Stimulated activated CD8-positive, alpha-beta memory T cell treated with anti-CD3 and anti-CD28 coated beads, Interleukin-7, amount 100 ng/mL, for 4 hours (primary cell): ENCODE results near the gene NFX1.

Experiments used
- DNase-seq, 2 donors: peaks; one replicate each; pipeline ENCODE4 v3.0.0-alpha.2; 2020; ENCODE audit warnings: low read depth in 2 of 2

Gene NFX1

DNA sequence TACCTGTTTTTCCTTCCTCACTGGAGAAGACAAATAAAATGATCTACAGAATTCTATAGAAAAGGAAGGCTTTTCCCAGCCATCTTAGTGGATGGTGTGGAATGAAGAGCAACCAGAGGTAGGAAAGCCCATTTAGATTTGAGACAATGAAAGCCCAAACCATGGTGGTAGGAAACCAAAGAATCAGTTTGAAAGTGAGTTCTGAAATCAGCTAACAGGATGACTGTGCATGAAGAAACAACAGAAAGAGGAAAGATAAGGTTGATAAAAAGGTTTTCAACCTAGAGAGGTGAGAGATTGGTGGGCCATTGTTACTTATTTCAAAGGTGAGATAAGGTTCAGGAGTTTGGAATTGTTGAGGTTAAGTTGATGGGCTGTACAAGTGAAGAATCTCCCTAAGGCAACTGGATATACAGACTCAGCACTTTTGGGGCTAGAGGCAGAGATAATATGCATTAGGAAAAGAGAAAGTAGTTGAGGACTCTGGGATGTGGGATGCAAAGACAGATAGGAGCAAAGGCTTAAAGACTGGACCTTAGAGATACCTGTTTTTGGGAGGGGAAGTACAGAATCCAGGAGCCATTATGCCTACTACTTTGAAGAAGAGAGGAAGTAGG, 23.1 kb upstream of the NFX1 start:
- no peak for DNase-seq

- DNase-seq, result no peak
Observed at GRCh38 chr9:33270146-33270545, 20.2 kb upstream of the NFX1 start.

- no peak for DNase-seq
Observed at GRCh38 chr9:33272061-33272460, 18.3 kb upstream of the NFX1 start.

GRCh38 chr9:33273266-33273971, 16.9 kb upstream of the NFX1 start:
- DNase-seq, result no peak

DNA sequence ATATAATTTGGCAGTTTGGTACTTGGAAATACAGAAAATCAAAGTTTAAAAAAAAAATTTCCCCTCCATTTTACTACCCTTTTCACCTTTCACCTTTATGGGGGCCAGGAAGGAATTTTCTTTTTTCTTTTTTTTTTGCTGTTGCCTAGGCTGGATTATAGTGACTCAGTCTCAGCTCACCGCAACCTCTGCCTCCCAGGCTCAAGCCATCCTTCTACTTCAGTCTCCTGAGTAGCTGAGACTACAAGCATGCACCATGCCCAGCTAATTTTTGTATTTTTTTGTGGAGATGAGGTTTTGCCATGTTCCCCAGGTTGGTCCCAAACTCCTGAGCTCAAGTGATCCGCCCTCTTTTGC, 16.4 kb upstream of the NFX1 start:
- no peak for DNase-seq

DNA sequence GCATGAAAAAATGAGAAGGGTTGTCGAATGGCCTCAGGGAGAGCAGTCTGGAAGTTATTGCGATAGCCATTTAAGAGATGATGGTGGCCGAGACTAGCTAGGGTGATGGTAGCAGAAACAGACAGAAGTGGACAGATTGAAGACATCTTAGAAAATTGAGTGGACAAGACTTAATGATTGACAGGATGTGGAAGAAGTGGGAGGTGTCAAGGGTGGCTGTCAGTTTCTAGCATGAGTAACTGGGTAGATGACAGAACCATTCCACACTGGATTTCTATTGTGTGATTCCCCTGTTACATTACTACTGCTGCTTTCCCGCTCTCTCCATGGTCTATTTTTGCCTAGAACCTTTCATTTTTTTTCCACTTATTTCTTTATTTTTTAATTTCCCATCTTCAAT, 12.8 kb upstream of the NFX1 start:
- no peak for DNase-seq

DNA sequence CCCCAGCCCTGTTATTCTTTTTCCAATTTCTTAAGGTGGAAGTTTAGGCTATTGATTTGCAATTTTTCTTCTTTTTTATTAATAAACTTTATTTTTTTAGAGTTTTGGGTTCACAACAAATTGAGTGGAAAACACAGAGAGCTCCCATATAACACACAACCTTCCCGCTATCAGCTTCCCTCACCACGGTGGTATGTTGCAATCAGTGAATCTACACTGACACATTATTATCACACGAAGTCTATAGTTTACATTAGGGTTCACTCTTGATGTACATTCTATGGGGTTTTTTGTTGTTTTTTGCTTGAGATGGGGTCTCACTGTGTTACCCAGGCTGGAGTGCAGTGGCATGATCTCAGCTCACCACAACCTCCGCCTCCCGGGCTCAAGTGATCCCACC, 4.8 kb upstream of the NFX1 start:
- no peak for DNase-seq

DNA sequence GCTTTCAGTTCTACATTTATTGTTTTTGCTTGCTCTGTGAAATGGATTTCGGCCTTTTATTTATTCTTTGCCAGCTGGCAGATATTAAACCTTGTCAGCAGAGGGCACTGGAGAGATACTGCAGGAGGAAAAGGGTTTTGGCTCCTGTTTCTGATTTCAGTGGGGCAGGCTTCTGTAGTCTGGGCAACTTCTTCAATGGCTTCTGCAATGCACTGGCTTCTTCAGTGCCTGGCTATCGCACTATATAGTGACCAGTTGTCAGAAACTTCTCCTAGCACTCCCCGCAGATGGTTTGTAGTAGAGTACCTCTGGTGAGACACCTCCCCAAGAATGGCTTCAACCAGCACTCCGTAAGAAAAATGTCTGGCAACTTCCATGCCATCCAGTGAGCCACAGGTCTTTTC, 3.2 kb upstream of the NFX1 start:
- DNase-seq, result no peak

- DNase-seq, result no peak
Observed at GRCh38 chr9:33288235-33288634, 2.1 kb upstream of the NFX1 start.

DNA sequence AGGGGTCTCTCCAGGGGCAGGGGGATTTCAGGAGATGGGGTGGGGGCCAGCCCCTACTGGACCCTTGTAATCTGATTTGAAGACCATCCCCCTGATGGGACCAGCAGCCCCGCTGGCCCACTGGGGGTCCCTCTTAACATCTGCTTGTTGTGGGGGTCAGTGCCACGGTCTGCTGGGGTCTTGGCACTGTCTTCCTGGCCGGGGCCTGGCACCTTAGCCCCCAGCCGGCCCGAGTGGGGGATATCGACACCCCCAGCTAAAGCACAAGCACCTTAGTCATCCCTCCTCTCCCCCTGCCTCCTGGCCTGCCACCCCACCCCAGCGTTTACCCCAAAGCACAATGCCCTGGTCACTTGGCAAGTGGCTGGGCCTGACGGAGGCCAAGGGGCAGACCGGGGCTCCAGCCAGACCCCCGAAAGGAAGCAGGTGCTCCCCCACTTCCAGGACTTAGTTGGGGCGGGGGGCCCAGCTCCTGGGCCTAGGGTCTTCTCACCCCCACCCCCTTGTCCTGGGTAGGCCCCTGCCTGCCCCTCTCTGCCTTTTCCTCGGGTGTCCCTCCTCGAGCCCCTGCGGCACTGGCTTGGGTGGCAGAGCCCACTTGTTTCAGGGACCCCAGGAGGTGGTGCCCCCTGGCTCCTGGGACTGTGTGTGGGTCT, 1.4 kb upstream of the NFX1 start:
- DNase-seq, result no peak

- DNase-seq, result no peak
Observed at GRCh38 chr9:33289496-33289895, 820 bp upstream of the NFX1 start.

DNA sequence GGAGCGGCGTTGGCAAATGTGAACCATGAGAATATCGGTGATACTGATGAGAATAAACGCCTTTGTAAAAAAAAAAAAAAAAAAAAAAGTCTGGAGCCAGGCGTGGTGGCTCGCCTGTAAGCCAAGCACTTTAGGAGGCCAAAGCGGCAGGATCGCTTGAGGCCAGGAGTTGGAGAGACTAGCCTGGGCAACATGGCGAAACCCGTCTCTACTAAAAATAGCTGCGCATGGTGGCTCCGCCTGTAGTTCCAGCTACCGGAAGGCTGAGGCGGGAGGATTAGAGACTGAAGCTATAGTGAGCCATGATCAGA, 425 bp upstream of the NFX1 start:
- no peak for DNase-seq

- no peak for DNase-seq
Observed at GRCh38 chr9:33291031-33291397, 698 bp downstream of the NFX1 start.

DNA sequence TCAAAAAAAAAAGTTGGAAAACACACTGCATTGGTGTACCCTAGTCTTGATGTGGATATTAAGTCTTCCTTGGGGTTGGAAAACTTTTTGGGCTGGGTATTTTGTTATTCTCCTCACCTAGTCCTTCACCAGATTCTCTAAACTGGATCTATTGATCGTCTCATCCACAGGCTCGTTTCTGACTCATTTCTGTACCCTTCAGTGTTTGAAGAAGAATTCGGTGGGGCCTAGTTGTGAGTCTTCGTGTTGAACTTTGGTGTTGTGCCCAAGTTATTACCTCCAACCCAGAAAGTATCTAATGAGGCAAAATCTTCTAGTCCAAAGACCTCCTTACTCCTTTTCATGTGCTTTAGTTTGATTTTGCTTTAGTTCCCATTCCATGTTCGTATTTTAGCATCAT, 1.6 kb downstream of the NFX1 start:
- DNase-seq, result no peak

- DNase-seq, result no peak
Observed at GRCh38 chr9:33293782-33294181, 3.5 kb downstream of the NFX1 start.

DNA sequence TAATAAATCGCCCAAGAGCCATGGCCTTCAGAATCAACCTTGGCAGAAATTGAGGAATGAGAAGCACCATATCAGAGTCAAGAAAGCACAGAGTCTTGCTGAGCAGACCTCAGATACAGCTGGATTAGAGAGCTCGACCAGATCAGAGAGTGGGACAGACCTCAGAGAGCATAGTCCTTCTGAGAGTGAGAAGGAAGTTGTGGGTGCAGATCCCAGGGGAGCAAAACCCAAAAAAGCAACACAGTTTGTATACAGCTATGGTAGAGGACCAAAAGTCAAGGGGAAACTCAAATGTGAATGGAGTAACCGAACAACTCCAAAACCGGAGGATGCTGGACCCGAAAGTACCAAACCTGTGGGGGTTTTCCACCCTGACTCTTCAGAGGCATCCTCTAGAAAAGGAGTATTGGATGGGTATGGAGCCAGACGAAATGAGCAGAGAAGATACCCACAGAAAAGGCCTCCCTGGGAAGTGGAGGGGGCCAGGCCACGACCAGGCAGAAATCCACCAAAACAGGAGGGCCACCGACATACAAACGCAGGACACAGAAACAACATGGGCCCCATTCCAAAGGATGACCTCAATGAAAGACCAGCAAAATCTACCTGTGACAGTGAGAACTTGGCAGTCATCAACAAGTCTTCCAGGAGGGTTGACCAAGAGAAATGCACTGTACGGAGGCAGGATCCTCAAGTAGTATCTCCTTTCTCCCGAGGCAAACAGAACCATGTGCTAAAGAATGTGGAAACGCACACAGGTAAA, 4.5 kb downstream of the NFX1 start:
- no peak for DNase-seq

DNA sequence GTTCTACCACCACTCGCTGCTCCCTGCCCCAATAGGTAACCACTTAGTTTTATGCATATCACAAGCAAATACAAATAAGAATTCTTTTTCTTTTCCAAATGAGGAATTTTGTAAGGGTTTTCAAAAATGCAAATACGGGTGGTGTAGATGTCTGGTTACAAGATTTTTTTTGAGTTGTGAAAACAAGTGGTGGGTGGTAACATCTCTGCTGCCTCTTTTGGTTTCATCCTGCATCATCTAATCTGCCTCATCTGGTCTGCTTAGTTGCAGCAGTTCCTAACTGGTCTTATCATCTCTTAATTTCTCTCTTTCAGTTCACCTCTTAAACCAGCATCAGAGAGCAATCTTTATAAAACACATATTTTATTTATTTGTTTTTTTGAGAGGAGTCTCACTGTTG, 5.3 kb downstream of the NFX1 start:
- no peak for DNase-seq

GRCh38 chr9:33297432-33297831, 7.1 kb downstream of the NFX1 start:
- DNase-seq, result no peak

DNA sequence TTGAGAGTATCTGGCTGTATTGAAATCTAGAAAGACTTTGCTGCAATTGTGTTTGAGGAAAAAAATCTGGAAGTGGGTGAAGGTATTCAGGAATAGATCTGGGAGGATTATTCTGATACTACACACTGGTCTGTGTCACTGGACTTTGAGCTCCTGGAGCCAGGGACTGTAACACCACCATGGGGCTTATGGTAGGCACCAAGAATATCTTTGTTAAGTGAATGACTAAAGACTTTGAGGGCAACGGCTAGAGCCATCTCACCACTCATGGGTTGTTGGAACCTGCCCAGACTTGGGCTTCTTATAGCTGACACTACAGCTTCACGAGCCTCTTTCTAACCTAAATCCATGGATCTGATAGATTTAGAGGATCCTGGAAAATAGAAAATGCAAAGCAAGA, 10.2 kb downstream of the NFX1 start:
- no peak for DNase-seq

DNA sequence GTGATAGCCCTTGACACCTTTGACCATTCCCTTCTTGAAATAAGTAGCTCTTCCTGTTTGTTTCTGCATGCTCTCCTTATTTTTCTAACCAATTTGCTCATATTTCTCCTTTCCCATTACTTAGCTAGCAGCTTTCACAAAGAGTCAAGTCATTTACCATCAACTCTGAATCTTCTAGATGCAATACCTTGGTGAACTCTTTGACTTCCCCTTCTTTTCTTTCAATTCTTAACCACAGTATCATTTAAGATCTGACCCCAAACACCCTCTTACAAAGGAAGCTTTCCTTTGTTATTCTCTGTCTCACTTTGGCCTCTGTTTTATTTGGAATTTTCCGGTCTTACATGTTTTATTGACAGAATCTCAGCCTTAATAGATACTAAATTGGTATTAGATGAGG, 14.0 kb downstream of the NFX1 start:
- DNase-seq, result no peak

DNA sequence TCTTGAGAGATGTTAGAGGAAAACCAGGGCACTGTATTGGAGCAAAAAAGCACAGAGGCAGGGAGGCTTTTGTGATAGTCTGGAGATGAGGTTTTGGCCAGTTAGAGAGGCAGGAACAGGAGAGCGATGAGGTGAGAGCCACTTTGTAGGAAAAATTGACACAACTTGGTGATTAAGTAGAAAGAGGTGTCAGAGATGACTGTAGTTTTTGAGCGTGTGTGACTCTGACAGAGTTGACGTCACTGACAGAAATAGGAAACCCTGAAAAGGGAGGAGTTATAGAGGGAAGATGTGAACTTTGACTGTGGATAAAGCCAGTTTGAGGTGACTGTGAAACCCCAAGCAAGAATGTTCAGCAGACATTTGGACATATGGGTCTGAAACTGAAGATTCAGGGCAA, 15.7 kb downstream of the NFX1 start:
- DNase-seq, result no peak

GRCh38 chr9:33307067-33307466, 16.8 kb downstream of the NFX1 start:
- DNase-seq, result no peak

DNA sequence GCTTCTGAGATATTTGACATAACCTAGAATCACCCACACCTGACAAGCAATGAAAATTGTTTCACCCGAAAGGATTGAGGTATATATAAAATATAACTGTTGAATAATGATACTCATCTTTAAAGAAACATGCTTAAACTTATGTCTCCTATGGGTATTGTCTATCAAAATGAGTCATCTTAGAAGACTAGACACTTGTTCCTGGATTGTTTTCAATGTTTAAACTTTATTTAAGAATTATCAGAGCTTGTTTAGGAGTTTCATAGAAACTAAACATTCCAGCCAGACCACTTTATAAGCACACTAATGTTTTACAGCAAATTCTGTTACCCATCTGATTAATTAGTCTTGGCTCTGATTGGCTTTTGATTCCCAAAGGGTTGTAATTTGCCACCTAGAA, 19.6 kb downstream of the NFX1 start:
- DNase-seq, result no peak
